ENCODE data around the gene NXPE3. TPM values are rescaled to one million over a fixed set of nuclear protein-coding genes. Genes with fewer than 3 reads are reported as not detected.

Gene NXPE3
- total and polyA plus RNA-seq, 10 of the 15 experiments (the other 5 are each of a cell fraction or from before 2014, with no cell fraction given) = 2.0 to 8.7 (median 5.2) TPM

DNA sequence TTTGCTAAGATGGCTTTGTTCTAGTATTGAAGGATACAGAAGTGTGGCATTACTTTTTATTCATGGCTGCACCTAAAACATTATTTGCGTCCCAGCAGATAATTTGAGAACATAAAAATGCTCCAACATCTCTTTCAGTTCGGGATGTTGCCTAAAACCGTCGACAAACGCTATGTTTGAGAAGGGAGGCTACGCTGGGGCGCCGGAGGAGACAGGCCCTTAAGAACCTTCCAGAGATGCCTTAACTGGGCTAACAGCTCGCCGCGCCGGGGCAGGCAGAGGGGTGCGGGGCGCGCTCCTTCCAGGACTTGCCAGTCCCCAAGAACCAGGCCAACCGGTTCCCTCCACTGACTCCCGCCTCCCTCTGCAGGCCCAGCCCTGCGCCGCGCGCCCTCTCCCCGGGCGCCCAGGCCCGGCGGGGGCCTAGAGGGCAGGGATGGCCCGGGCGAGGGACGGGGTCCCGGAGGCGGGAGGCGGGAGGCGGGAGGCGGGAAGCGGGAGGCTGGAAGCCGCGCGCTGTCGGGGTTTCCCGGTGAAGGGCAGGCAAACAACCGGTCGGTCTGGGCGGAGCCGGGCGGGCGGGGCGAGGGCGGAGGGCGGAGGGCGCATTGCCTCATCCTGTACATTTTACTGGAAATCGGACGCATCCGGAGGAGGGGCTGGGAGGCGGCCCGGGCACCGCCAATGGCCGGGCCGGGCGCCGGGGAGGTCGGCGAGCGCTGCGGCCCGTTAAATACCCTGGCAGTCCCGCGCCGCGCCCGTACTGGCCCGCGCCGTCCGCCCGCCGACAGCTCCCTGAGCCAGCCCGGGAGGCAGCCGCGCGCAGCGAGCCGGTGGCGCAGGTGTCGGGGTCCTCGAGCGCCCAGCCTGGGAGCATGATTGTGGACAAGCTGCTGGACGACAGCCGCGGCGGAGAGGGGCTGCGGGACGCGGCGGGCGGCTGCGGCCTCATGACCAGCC, 70.0 kb downstream of the NXPE3 start, which contains the start of gene NFKBIZ (continued):
- TF ChIP-seq, protein P1, sequence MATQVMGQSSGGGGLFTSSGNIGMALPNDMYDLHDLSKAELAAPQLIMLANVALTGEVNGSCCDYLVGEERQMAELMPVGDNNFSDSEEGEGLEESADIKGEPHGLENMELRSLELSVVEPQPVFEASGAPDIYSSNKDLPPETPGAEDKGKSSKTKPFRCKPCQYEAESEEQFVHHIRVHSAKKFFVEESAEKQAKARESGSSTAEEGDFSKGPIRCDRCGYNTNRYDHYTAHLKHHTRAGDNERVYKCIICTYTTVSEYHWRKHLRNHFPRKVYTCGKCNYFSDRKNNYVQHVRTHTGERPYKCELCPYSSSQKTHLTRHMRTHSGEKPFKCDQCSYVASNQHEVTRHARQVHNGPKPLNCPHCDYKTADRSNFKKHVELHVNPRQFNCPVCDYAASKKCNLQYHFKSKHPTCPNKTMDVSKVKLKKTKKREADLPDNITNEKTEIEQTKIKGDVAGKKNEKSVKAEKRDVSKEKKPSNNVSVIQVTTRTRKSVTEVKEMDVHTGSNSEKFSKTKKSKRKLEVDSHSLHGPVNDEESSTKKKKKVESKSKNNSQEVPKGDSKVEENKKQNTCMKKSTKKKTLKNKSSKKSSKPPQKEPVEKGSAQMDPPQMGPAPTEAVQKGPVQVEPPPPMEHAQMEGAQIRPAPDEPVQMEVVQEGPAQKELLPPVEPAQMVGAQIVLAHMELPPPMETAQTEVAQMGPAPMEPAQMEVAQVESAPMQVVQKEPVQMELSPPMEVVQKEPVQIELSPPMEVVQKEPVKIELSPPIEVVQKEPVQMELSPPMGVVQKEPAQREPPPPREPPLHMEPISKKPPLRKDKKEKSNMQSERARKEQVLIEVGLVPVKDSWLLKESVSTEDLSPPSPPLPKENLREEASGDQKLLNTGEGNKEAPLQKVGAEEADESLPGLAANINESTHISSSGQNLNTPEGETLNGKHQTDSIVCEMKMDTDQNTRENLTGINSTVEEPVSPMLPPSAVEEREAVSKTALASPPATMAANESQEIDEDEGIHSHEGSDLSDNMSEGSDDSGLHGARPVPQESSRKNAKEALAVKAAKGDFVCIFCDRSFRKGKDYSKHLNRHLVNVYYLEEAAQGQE (IDR thresholded peaks at IDR 0.05; ENCODE audit: low read depth, low read length) = peak; percentile 36; the same call in 1 of the 2 replicates
- TF ChIP-seq MEF2A (IDR thresholded peaks at IDR 0.05; ENCODE audit: insufficient read depth, low read depth, low read length) = 0 out of 2 replicates have a peak, but pooled peaks have one; percentile 2
- TF ChIP-seq CBFB (IDR thresholded peaks at IDR 0.05; ENCODE audit: low read depth) = 0 out of 2 replicates have a peak, but pooled peaks have one; percentile 22
- peak; percentile 70; the same call in 1 of the 2 replicates for TF ChIP-seq NFYB (IDR thresholded peaks at IDR 0.05; ENCODE audit: insufficient read depth, low read depth, low read length)
- TF ChIP-seq KLF5 (IDR thresholded peaks at IDR 0.05; ENCODE audit: partially characterized antibody) = no peak
- TF ChIP-seq POLR2AphosphoS5 (IDR thresholded peaks at IDR 0.05; ENCODE audit: low read length) = peak; percentile 99
- TF ChIP-seq POLR2AphosphoS2 (IDR thresholded peaks at IDR 0.05; ENCODE audit: low read depth, low read length) = peak; percentile 99
- TF ChIP-seq SREBF1 (IDR thresholded peaks at IDR 0.05; ENCODE audit: low read length) = no peak
- no peak for TF ChIP-seq CHD4 (IDR thresholded peaks at IDR 0.05)
- TF ChIP-seq TCF7 (IDR thresholded peaks at IDR 0.05; ENCODE audit: borderline replicate concordance) = no peak
- 0 out of 2 replicates have a peak, but pooled peaks have one; percentile 77 for TF ChIP-seq DPF2 (IDR thresholded peaks at IDR 0.05)
- peak; percentile 90 for TF ChIP-seq BACH1 (IDR thresholded peaks at IDR 0.05; ENCODE audit: borderline replicate concordance)
- TF ChIP-seq, protein P2, sequence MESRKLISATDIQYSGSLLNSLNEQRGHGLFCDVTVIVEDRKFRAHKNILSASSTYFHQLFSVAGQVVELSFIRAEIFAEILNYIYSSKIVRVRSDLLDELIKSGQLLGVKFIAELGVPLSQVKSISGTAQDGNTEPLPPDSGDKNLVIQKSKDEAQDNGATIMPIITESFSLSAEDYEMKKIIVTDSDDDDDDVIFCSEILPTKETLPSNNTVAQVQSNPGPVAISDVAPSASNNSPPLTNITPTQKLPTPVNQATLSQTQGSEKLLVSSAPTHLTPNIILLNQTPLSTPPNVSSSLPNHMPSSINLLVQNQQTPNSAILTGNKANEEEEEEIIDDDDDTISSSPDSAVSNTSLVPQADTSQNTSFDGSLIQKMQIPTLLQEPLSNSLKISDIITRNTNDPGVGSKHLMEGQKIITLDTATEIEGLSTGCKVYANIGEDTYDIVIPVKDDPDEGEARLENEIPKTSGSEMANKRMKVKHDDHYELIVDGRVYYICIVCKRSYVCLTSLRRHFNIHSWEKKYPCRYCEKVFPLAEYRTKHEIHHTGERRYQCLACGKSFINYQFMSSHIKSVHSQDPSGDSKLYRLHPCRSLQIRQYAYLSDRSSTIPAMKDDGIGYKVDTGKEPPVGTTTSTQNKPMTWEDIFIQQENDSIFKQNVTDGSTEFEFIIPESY (IDR thresholded peaks at IDR 0.05) = no peak
- TF ChIP-seq ZSCAN29 (IDR thresholded peaks at IDR 0.05) = no peak
- TF ChIP-seq, protein P3, sequence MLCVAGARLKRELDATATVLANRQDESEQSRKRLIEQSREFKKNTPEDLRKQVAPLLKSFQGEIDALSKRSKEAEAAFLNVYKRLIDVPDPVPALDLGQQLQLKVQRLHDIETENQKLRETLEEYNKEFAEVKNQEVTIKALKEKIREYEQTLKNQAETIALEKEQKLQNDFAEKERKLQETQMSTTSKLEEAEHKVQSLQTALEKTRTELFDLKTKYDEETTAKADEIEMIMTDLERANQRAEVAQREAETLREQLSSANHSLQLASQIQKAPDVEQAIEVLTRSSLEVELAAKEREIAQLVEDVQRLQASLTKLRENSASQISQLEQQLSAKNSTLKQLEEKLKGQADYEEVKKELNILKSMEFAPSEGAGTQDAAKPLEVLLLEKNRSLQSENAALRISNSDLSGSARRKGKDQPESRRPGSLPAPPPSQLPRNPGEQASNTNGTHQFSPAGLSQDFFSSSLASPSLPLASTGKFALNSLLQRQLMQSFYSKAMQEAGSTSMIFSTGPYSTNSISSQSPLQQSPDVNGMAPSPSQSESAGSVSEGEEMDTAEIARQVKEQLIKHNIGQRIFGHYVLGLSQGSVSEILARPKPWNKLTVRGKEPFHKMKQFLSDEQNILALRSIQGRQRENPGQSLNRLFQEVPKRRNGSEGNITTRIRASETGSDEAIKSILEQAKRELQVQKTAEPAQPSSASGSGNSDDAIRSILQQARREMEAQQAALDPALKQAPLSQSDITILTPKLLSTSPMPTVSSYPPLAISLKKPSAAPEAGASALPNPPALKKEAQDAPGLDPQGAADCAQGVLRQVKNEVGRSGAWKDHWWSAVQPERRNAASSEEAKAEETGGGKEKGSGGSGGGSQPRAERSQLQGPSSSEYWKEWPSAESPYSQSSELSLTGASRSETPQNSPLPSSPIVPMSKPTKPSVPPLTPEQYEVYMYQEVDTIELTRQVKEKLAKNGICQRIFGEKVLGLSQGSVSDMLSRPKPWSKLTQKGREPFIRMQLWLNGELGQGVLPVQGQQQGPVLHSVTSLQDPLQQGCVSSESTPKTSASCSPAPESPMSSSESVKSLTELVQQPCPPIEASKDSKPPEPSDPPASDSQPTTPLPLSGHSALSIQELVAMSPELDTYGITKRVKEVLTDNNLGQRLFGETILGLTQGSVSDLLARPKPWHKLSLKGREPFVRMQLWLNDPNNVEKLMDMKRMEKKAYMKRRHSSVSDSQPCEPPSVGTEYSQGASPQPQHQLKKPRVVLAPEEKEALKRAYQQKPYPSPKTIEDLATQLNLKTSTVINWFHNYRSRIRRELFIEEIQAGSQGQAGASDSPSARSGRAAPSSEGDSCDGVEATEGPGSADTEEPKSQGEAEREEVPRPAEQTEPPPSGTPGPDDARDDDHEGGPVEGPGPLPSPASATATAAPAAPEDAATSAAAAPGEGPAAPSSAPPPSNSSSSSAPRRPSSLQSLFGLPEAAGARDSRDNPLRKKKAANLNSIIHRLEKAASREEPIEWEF (IDR thresholded peaks at IDR 0.05; ENCODE audit: insufficient replicate concordance, low read depth, low read length) = no peak
- no peak for TF ChIP-seq NR2C1 (IDR thresholded peaks at IDR 0.05)
- TF ChIP-seq GATAD2B (conservative IDR thresholded peaks at IDR 0.05; ENCODE audit: low read depth) = 0 out of 2 replicates have a peak, but pooled peaks have one; percentile 18
- no peak for TF ChIP-seq FOS (IDR thresholded peaks at IDR 0.05; ENCODE audit: borderline replicate concordance, extremely low read depth, insufficient read length)
- 0 out of 2 replicates have a peak, but pooled peaks have one; percentile 39 for TF ChIP-seq WRNIP1 (IDR thresholded peaks at IDR 0.05; ENCODE audit: borderline replicate concordance, low read depth, low read length)
